GM21423 (cell line): ENCODE data around the gene ASPRV1.

Experiments
- ATAC-seq: cut with Tn5 transposase; IDR thresholded peaks from one replicate; pipeline ENCODE4 v1.9.1; 2021; ENCODE audit warnings: mild to moderate bottlenecking, moderate library complexity; ENCODE audit not compliant: unreplicated experiment

Gene ASPRV1

DNA sequence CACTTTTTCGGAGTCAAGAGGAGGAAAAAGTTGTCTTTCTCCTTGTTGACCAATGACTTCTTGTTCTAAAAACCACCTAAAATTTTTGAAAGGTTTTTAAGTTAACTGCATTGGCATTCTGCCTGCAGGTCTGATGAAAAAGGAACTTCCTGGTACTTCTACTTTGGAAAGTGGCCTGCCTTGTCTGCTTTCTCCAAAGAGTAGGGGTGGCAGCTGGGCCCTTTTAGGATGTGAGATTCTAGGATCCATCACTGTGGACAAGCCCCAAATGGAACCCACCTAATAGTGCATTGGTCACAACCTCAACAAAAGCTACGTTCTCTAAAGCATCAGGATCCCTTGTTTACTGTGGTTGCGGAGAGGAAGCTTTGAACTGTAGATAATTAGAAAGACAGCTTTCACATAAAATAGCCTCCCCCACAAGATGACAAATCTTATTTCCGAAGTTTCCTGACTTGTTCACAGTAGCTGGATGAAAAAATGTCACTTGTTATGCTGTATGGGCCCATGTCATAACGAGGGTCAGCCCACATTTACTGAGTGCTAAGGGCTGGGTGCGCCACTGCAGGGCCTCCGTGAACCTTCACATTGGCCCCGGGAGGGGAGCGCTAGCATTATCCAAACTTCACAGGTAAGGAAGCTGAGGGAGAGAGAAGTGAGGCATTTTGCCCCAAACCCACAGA, 17.4 kb downstream of the ASPRV1 start:
- no peak for ATAC-seq

DNA sequence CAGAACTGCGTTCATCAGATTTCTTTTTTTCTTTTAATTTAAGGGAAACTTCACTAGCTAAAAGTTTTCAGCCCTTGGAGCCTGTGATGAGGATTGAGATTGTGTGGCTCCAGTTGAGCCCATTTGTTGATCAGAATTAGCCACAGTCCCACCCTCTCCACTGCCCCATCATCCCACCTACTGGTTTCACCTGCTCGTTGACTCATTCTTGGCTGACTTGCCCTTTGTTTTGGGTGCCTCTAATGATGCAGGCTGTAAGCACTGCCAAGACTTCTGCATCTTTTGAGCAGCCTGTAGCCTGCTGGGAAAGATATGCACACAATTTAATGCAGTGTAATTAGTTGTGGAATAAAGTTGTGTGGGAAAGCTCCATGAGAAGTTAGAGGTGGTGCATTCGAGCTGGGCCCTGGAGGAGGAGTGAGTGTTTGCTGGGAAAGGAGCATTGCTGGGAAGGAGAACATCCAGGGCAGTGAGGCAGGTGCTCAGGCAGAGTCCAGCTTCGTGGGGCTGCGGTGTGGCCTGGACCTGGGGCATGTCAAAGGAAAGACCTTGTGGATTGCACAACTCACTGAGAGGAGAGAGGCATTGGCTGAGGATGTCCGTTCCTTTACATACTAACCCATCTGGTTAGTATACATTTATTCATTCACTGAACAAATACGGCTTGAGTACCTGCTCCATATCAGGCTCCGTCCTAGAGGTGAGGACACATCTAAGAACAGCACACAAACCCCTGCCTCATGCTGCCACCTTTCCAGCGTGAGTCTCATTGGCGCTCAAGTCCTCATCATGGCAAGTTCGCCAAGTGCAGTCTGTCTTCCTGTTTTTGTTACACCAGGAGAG, 18.2 kb downstream of the ASPRV1 start:
- ATAC-seq: no peak

DNA sequence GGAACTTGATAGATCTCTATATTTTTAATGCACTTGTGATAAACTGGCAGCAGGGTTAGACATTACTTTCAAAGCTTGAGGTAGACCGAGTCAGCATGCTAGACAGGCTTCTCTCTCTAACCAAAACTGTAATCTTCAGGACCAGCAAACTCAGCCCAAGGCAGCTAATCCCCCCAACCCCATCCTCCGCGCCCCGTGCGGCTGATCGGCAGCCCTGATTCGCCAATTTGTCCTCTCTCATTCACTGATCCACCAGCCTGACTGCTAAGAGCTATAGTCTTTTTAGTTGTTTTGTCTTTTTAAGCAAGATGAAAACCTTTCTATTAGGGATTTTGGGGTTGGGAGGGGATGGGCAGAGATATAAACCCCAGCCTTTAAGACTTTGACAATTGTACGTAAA, 20.7 kb downstream of the ASPRV1 start:
- ATAC-seq: no peak

GRCh38 chr2:69939722-69940121, 21.7 kb downstream of the ASPRV1 start:
- no peak for ATAC-seq

DNA sequence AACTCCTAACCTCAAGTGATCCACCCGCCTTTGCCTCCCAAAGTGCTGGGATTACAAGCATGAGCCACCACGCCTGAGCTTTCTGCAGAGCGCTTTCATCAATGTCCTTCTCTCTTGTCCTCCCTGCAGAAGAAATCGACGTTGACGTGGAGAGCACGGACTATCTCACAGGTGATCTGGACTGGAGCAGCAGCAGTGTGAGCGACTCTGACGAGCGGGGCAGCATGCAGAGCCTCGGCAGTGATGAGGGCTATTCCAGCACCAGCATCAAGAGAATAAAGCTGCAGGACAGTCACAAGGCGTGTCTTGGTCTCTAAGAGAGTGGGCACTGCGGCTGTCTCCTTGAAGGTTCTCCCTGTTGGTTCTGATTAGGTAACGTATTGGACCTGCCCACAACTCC, 23.5 kb downstream of the ASPRV1 start:
- no peak for ATAC-seq

GRCh38 chr2:69936906-69937305, 24.5 kb downstream of the ASPRV1 start:
- ATAC-seq: no peak

- ATAC-seq: no peak
Observed at GRCh38 chr2:69935011-69935410, 26.4 kb downstream of the ASPRV1 start.

GRCh38 chr2:69934614-69934908, 26.9 kb downstream of the ASPRV1 start:
- ATAC-seq: no peak

DNA sequence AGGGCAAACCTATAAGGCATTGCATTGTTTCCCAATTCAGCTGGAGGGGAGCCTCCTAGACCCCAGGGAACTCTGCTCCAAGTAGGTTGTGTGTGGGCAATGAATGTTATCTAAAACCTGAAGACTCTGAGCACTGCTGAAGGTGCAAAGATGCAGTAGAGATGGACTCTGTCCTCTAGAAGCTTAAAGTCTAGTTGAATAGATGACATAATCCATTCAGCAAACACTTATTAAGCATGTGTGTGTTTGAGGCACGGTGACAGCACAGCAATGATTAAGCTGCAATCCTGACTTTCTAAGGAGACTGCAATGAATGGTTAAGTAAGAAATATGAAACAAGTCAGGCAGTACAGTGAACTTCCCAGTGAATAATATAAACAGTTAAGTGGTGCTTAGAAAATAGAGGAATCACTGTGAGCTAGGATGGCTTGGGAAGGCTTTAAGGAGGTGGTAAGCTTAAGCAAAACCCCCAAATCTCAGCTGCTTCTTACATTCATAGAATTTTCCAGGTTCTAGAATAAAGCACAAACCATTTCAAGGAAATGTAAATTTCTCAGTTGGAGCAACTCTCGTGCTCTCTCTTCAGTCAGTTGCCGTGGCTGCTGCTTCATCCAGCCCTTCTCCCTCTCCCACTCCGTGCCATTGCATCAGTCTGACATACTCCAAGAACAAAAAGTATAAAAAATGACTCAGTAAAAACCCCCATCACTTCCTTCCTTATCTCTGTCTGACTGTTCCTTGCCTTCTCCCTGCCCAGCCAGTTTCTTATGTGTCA, 27.4 kb downstream of the ASPRV1 start:
- no peak for ATAC-seq

- no peak for ATAC-seq
Observed at GRCh38 chr2:69933254-69933828, 28.1 kb downstream of the ASPRV1 start.

DNA sequence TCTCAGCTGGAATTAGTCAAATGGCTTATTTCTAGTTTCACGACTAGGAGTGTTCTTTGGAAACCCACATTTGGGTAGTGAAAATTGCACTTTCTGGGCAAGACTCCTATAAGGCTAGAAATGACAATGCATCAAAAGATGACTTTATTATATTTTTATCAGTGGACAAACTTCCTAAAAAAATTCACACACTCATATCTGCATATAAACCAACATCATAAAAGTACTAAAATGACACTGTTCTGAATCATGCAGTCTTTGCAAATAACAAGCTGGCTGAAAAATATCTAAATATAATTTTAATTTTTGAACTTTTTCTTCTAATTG, 28.9 kb downstream of the ASPRV1 start:
- ATAC-seq: no peak

DNA sequence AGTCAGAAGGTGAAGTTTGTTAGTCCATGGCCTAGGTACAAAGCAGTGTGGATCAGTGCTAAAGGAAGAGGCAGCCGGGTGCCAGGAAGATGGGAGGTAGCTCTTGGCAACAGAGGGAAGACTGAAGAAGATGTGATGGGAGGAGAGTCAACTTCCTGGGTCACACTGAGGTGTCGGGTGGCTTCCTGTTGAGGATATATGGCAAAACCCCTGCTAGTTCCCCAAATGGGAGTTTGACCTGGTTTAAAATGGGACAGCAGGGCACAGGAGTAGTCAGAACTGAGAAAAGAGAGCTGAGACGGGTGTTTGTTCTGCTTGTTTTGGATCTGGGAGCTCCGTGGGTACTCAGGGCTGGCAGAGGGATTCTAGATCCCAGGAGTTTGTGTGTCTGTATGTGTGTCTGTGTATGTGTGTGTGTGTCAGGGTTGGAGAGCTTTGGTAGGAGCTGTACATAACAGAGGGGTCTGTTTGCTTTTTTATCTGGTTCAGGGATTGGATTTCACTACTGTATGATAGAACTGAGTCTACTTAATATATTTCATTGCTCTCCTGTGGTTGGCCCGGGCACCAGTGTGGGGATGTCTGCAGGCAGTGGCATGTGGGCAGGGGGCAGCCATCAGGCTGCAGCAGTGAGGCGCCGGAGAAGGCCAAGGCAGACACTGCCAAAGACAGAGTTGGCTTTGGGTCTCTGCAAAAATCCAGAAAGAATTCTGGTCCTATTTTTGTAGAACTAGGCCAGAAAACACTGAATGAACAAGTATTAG, 29.4 kb downstream of the ASPRV1 start:
- ATAC-seq: no peak

- ATAC-seq: no peak
Observed at GRCh38 chr2:69926849-69927515, 34.4 kb downstream of the ASPRV1 start.

GRCh38 chr2:69923116-69923515, 38.3 kb downstream of the ASPRV1 start:
- ATAC-seq: no peak

DNA sequence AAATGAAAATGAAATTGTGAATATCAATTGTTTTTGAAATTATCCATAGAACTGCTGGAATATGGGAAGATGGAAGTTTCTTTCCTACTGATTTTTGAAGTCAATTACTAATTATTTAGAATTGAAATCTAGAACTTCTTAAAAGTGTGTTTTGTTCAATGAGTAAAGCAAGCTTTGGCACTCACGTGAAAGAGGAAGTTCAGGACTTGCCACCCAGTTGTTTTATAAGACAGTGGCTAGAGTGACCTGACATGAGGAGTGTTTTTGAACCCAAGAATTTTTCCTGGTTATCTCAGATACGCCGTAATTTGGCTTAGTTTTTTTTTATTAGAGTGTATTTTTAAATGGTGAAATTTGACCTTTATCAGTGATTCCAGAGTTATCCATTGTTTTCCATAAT, 43.0 kb downstream of the ASPRV1 start:
- no peak for ATAC-seq

GRCh38 chr2:69917852-69918251, 43.6 kb downstream of the ASPRV1 start:
- ATAC-seq: no peak

DNA sequence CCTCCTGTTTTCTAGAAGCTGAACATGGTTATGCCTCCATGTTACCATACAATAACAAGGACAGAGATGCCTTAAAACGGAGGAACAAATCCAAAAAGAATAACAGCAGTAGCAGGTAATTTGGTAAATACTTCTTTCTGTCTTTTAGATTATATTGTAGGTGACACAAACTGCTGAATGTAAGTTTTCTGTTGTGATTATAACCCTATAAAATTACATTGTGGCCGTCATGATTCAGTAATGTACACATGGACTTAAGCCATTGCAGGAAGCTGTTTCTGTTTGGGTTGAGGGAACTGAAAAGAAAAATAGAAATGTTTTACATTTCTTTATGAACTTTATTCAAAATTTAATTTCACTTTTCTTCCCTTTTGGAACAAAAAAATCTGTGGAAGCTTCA, 45.3 kb downstream of the ASPRV1 start:
- no peak for ATAC-seq

GRCh38 chr2:69914950-69915945, 46.2 kb downstream of the ASPRV1 start, which contains the start of gene MXD1:
Gene MXD1, plus strand, starts transcription at chr2:69915109. Its CDS starts 222 bp downstream, at chr2:69915331.
- ATAC-seq: no peak
